Spinal cord (tissue), 10 donors: Measurements from ENCODE around the gene CEP76. TPM values are rescaled to one million over a fixed set of nuclear protein-coding genes. Genes with fewer than 3 reads are reported as not detected.
A peak's percentile ranks its signal among the peaks of the same experiment; 100 is the strongest.

Experiments used
- DNase-seq, 6 donors: peaks; one replicate each; pipeline versions ENCODE4 v3.0.0 to v3.0.0-alpha.2; 2013 to 2015; ENCODE audit warnings: low spot score in 6 of 6, low read depth in 4 of 6
- H3K27ac ChIP-seq: one replicate; pipeline ENCODE4 v1.5.1; 2013; ENCODE audit warnings: low read depth, low read length, control low read depth
- H3K27me3 ChIP-seq: one replicate; pipeline ENCODE4 v1.6.1; 2013; ENCODE audit warnings: low read length; ENCODE audit not compliant: control insufficient read depth, insufficient read depth
- H3K36me3 ChIP-seq: one replicate; pipeline ENCODE4 v1.6.1; 2013; ENCODE audit warnings: low read length; ENCODE audit not compliant: control insufficient read depth, insufficient read depth
- H3K4me1 ChIP-seq: one replicate; pipeline ENCODE4 v1.6.1; 2013; ENCODE audit warnings: low read length; ENCODE audit not compliant: control insufficient read depth, insufficient read depth
- H3K4me3 ChIP-seq: one replicate; pipeline ENCODE4 v1.5.1; 2013; ENCODE audit warnings: low read depth, low read length, control low read depth
- H3K9me3 ChIP-seq: one replicate; pipeline ENCODE4 v1.6.1; 2013; ENCODE audit warnings: low read length; ENCODE audit not compliant: control insufficient read depth, insufficient read depth
- WGBS: methylation state at CpG from one replicate; pipeline ENCODE4 v1.1.5; 2013; ENCODE audit warnings: missing lambda C conversion rate; ENCODE audit not compliant: insufficient coverage; 5-methylcytosine and 5-hydroxymethylcytosine counted together
- polyA plus RNA-seq, 2 donors: library from polyadenylated mRNA; unstranded; fragments of 120-200 nt; gene quantifications; one replicate each; pipeline ENCODE4 v1.2.1, GENCODE V29; 2013; ENCODE audit not compliant: insufficient read length in 2 of 2
- total RNA-seq, 2 donors: library from RNA; depleted of rRNA in 1 of 2; stranded (reverse); fragments of 120-200 nt in 1 of 2; fragments of >200 nt in 1 of 2; gene quantifications; one replicate each; pipeline versions ENCODE4 v1.2.3 to v1.2.4, GENCODE V29; 2013 to 2014
- donor health status: healthy.

The CEP76 gene
- total and polyA plus RNA-seq, 4 donors: 9.6 to 12.4 (median 11.2) TPM

GRCh38 chr18:12711446-12711845 lies 8.9 kb upstream of the CEP76 start:
- H3K27ac ChIP-seq: no peak overlapping the region
- no peaks in the 10 kb centered on the region for H3K9me3 ChIP-seq
- peaks cover 60% of the 10 kb centered on the region for H3K36me3 ChIP-seq
- H3K4me1 ChIP-seq: no peaks in the 10 kb centered on the region
- WGBS: 93% methylated on average over 3 of the region's 5 CpGs
- H3K27me3 ChIP-seq: no peaks in the 10 kb centered on the region
- DNase-seq: no peak
- no peak overlapping the region for H3K4me3 ChIP-seq

GRCh38 chr18:12703664-12704063 lies 1.1 kb upstream of the CEP76 start:
- Histone ChIP-seq H3K27ac (no peak overlapping the region), H3K9me3 (no peaks in the 10 kb centered on the region), H3K36me3 (peaks cover 12% of the 10 kb centered on the region), H3K27me3 (no peaks in the 10 kb centered on the region), H3K4me3 (peak overlapping the region; percentile 96), H3K4me1 (peaks cover 10% of the 10 kb centered on the region)
- 0% methylated on average over 2 of the region's 2 CpGs for WGBS
- peak in 3 of 6 donors; percentile 5 to 41 (median 19) for DNase-seq

- Histone ChIP-seq H3K9me3 (no peaks in the 10 kb centered on the region), H3K36me3 (peaks cover 7% of the 10 kb centered on the region), H3K4me3 (peak overlapping the region; percentile 96), H3K27ac (peak overlapping the region; percentile 95), H3K27me3 (no peaks in the 10 kb centered on the region), H3K4me1 (peaks cover 10% of the 10 kb centered on the region)
- no peak for DNase-seq
- 0% methylated on average over 22 of the region's 28 CpGs for WGBS
Measured at GRCh38 chr18:12703096-12703567, 609 bp upstream of the CEP76 start.

GRCh38 chr18:12701161-12701560 lies 1.4 kb downstream of the CEP76 start:
- Histone ChIP-seq H3K9me3 (no peaks in the 10 kb centered on the region), H3K4me3 (no peak overlapping the region), H3K36me3 (no peaks in the 10 kb centered on the region), H3K27me3 (no peaks in the 10 kb centered on the region), H3K27ac (no peak overlapping the region), H3K4me1 (peaks cover 10% of the 10 kb centered on the region)
- WGBS: no CpG with 5 or more reads among the region's 3 CpGs
- DNase-seq: no peak

GRCh38 chr18:12699747-12700146 lies 2.8 kb downstream of the CEP76 start:
- no CpG with 5 or more reads among the region's 2 CpGs for WGBS

GRCh38 chr18:12694032-12694431 lies 8.5 kb downstream of the CEP76 start:
- H3K9me3 ChIP-seq: no peaks in the 10 kb centered on the region
- no peak overlapping the region for H3K4me3 ChIP-seq
- no peaks in the 10 kb centered on the region for H3K4me1 ChIP-seq
- H3K27me3 ChIP-seq: no peaks in the 10 kb centered on the region
- DNase-seq: no peak
- H3K27ac ChIP-seq: no peak overlapping the region
- peaks cover 21% of the 10 kb centered on the region for H3K36me3 ChIP-seq
- 82% methylated on average over 2 of the region's 2 CpGs for WGBS

More at GRCh38 chr18:12699747-12700146, 2.8 kb downstream of the CEP76 start:
- no peak for DNase-seq
- Histone ChIP-seq H3K4me3 (no peak overlapping the region), H3K27me3 (no peaks in the 10 kb centered on the region), H3K9me3 (no peaks in the 10 kb centered on the region), H3K36me3 (peaks cover under 1% of the 10 kb centered on the region), H3K4me1 (peaks cover 10% of the 10 kb centered on the region), H3K27ac (no peak overlapping the region)

- no peaks in the 10 kb centered on the region for H3K27me3 ChIP-seq
- WGBS: 92% methylated on average over 8 of the region's 9 CpGs
- peaks cover 26% of the 10 kb centered on the region for H3K36me3 ChIP-seq
Measured at GRCh38 chr18:12692206-12692605, 10.3 kb downstream of the CEP76 start.

GRCh38 chr18:12689256-12689850 lies 13.2 kb downstream of the CEP76 start:
- WGBS: no CpG with 5 or more reads among the region's 4 CpGs
- peaks cover 25% of the 10 kb centered on the region for H3K36me3 ChIP-seq

More at GRCh38 chr18:12692206-12692605, 10.3 kb downstream of the CEP76 start:
- DNase-seq: no peak
- Histone ChIP-seq H3K27ac (no peak overlapping the region), H3K4me1 (no peaks in the 10 kb centered on the region), H3K9me3 (no peaks in the 10 kb centered on the region), H3K4me3 (no peak overlapping the region)

GRCh38 chr18:12686100-12686499 lies 16.4 kb downstream of the CEP76 start:
- DNase-seq: peak in 1 of 6 donors; percentile 32
- H3K27ac ChIP-seq: no peak overlapping the region
- no peaks in the 10 kb centered on the region for H3K9me3 ChIP-seq
- no peaks in the 10 kb centered on the region for H3K4me1 ChIP-seq
- WGBS: no CpG with 5 or more reads among the region's 3 CpGs
- no peaks in the 10 kb centered on the region for H3K27me3 ChIP-seq
- no peak overlapping the region for H3K4me3 ChIP-seq
- peaks cover 26% of the 10 kb centered on the region for H3K36me3 ChIP-seq

More at GRCh38 chr18:12689256-12689850, 13.2 kb downstream of the CEP76 start:
- Histone ChIP-seq H3K27ac (no peak overlapping the region), H3K9me3 (no peaks in the 10 kb centered on the region), H3K4me1 (no peaks in the 10 kb centered on the region), H3K4me3 (no peak overlapping the region), H3K27me3 (no peaks in the 10 kb centered on the region)
- no peak for DNase-seq

GRCh38 chr18:12679183-12679786 lies 23.2 kb downstream of the CEP76 start:
- WGBS: 58% methylated on average over 7 of the region's 8 CpGs
- DNase-seq: peak in 1 of 6 donors; percentile 19
- Histone ChIP-seq H3K36me3 (peaks cover 36% of the 10 kb centered on the region), H3K4me1 (no peaks in the 10 kb centered on the region), H3K4me3 (no peak overlapping the region), H3K27me3 (no peaks in the 10 kb centered on the region), H3K9me3 (no peaks in the 10 kb centered on the region), H3K27ac (peak overlapping the region; percentile 57)
